K562 (cell line): ENCODE data around the gene LILRA2. TPM values are rescaled to one million over a fixed set of nuclear protein-coding genes. Genes with fewer than 3 reads are reported as not detected.
A peak's percentile ranks its signal among the peaks of the same experiment; 100 is the strongest.

Source experiments
- ATF1 ChIP-seq, 2 experiments: fragments of 450-650 bp in 1 of 2; IDR thresholded peaks; 2 replicates each; pipeline ENCODE4 v1.6.1; 2016; ENCODE audit warnings: missing compliant biosample characterization in 1 of 2, missing genetic modification characterization in 1 of 2
- FOXA3 ChIP-seq, 2 experiments: fragments of 450-650 bp in 1 of 2; sonication (generic) in 1 of 2; formaldehyde crosslinking; IDR thresholded peaks in 1 of 2; conservative IDR thresholded peaks in 1 of 2; 2 replicates each; pipeline versions ENCODE4 v1.4.0 to v1.8.0; 2020 to 2022; ENCODE audit warnings: mild to moderate bottlenecking in 2 of 2, missing genetic modification reagents in 1 of 2
- FOXM1 ChIP-seq, 2 experiments: fragments of 450-650 bp in 1 of 2; sonication (generic) in 1 of 2; formaldehyde crosslinking in 1 of 2; IDR thresholded peaks; 2 replicates each; pipeline versions ENCODE4 v1.6.1 to v1.9.0; 2017 to 2022; ENCODE audit warnings: low read depth in 2 of 2, mild to moderate bottlenecking in 2 of 2, missing genetic modification reagents in 1 of 2, moderate library complexity in 1 of 2
- HMG20A ChIP-seq: fragments of 450-650 bp; formaldehyde crosslinking; conservative IDR thresholded peaks from 2 replicates; pipeline ENCODE4 v1.4.0; 2020; ENCODE audit warnings: mild to moderate bottlenecking, mixed read lengths
- LCOR ChIP-seq: sonication (generic); formaldehyde crosslinking; IDR thresholded peaks from 2 replicates; pipeline ENCODE4 v1.8.0; 2022; ENCODE audit warnings: mild to moderate bottlenecking, missing genetic modification reagents
- MAFG ChIP-seq: fragments of 450-650 bp; conservative IDR thresholded peaks from 2 replicates; pipeline ENCODE4 v1.6.1; 2016; ENCODE audit warnings: missing genetic modification characterization, missing compliant biosample characterization
- MCM5 ChIP-seq: fragments of 450-650 bp; IDR thresholded peaks from 2 replicates; pipeline ENCODE4 v1.6.1; 2016; ENCODE audit warnings: low read depth
- PBX2 ChIP-seq, 2 experiments: IDR thresholded peaks in 1 of 2; conservative IDR thresholded peaks in 1 of 2; 2 replicates each; pipeline ENCODE4 v1.6.1; 2016; ENCODE audit warnings: low read depth in 2 of 2, mild to moderate bottlenecking in 1 of 2, missing compliant biosample characterization in 1 of 2, missing genetic modification characterization in 1 of 2, moderate library complexity in 1 of 2
- PRPF4 ChIP-seq: fragments of 200-400 bp; formaldehyde crosslinking; IDR thresholded peaks from one replicate; pipeline ENCODE4 v1.6.1; 2017; ENCODE audit warnings: low read length, low read depth, mild to moderate bottlenecking; ENCODE audit not compliant: insufficient read depth, poor library complexity, severe bottlenecking
- SLC30A9 ChIP-seq: fragments of 250-450 bp; sonication (Bioruptor Pico); IDR thresholded peaks from 2 replicates; pipeline ENCODE4 v1.8.0; 2022; ENCODE audit warnings: mild to moderate bottlenecking, moderate library complexity
- TEAD1 ChIP-seq, 2 experiments: fragments of 450-650 bp in 1 of 2; sonication (generic) in 1 of 2; formaldehyde crosslinking; IDR thresholded peaks; 2 replicates each; pipeline versions ENCODE4 v1.4.0 to v1.8.0; 2020 to 2022; ENCODE audit warnings: mild to moderate bottlenecking in 2 of 2, missing genetic modification reagents in 1 of 2
- TEAD4 ChIP-seq, 2 experiments: sonication (generic) in 1 of 2; formaldehyde crosslinking in 1 of 2; IDR thresholded peaks; 2 replicates each; pipeline versions ENCODE4 v1.6.1 to v1.8.0; 2012 to 2022; ENCODE audit warnings: borderline replicate concordance in 1 of 2, inconsistent platforms in 1 of 2, low read length in 1 of 2, mild to moderate bottlenecking in 1 of 2, missing genetic modification reagents in 1 of 2
- TFAP4 ChIP-seq: sonication (generic); formaldehyde crosslinking; IDR thresholded peaks from 2 replicates; pipeline ENCODE4 v1.8.0; 2022; ENCODE audit warnings: missing genetic modification reagents, mild to moderate bottlenecking, moderate library complexity, borderline replicate concordance
- ZFPM2 ChIP-seq: fragments of 250-450 bp; sonication (Bioruptor Pico); IDR thresholded peaks from 2 replicates; pipeline ENCODE4 v1.5.1; 2022; ENCODE audit warnings: mild to moderate bottlenecking
- ZNF263 ChIP-seq: sonication (generic); formaldehyde crosslinking; IDR thresholded peaks from 2 replicates; pipeline ENCODE4 v1.8.0; 2022; ENCODE audit warnings: mild to moderate bottlenecking, missing genetic modification reagents, borderline replicate concordance
- polyA plus RNA-seq, 8 experiments: library from polyadenylated mRNA; depleted of rRNA in 4 of 8; stranded (reverse) in 5 of 8; unstranded in 3 of 8; fragments of >200 nt; fragmentation: Nextera tagmentation in 2 of 8; fragmentation: Illumina TruSeq in 1 of 8; extraction: Ambion mirVana in 2 of 8; extraction: Trizol in 1 of 8; gene quantifications; 2 replicates each; pipeline versions ENCODE4 v1.2.1 to v1.2.3, GENCODE V29; 2011 to 2014; ENCODE audit warnings: inconsistent platforms in 1 of 8, missing spikeins in 1 of 8
- total RNA-seq, 7 experiments: library from RNA; depleted of rRNA in 6 of 7; stranded (reverse); fragments of >200 nt in 6 of 7; fragmentation: Illumina TruSeq in 2 of 7; extraction: Trizol in 2 of 7; gene quantifications; 2 replicates each; pipeline versions ENCODE4 v1.2.1 to v1.2.3, GENCODE V29; 2011 to 2021; ENCODE audit warnings: low replicate concordance in 1 of 7
- TF ChIP-seq, protein P1 (sequence below): fragments of 150-350 bp; IDR thresholded peaks from 2 replicates; pipeline ENCODE4 v1.6.1; 2014; ENCODE audit warnings: low read depth, mild to moderate bottlenecking, low read length, borderline replicate concordance
- TF ChIP-seq, protein P2 (sequence below): conservative IDR thresholded peaks from 2 replicates; pipeline ENCODE4 v1.6.1; 2011; ENCODE audit warnings: low read depth, mild to moderate bottlenecking, low read length; ENCODE audit not compliant: control insufficient read depth

The LILRA2 gene
- total and polyA plus RNA-seq, 9 of the 15 experiments (the other 6 are each of a cell fraction or from before 2014, with no cell fraction given), result 0.32 to 2.1 (median 0.96) TPM

GRCh38 chr19:54572696-54573311 lies 786 bp upstream of the LILRA2 start (continued):
- no peak for TF ChIP-seq FOXA3 (CRISPR knock-in tag; conservative IDR thresholded peaks at IDR 0.05 in 1 of 2, IDR thresholded peaks at IDR 0.05 in 1 of 2)
- no peak for TF ChIP-seq ZFPM2 (CRISPR knock-in tag)
- TF ChIP-seq ZNF263 (CRISPR knock-in tag), result no peak
- TF ChIP-seq SLC30A9 (CRISPR knock-in tag), result no peak
- no peak for TF ChIP-seq FOXM1 (IDR thresholded peaks at IDR 0.05; ENCODE audit: low read depth)
- no peak for TF ChIP-seq FOXM1 (CRISPR knock-in tag; IDR thresholded peaks at IDR 0.05; ENCODE audit: low read depth)
- TF ChIP-seq LCOR, result no peak
- TF ChIP-seq HMG20A (CRISPR knock-in tag), result no peak
- TF ChIP-seq ATF1 (CRISPR knock-in tag; IDR thresholded peaks at IDR 0.05), result no peak
- TF ChIP-seq ATF1 (tag; IDR thresholded peaks at IDR 0.05), result no peak
- TF ChIP-seq, protein P1, sequence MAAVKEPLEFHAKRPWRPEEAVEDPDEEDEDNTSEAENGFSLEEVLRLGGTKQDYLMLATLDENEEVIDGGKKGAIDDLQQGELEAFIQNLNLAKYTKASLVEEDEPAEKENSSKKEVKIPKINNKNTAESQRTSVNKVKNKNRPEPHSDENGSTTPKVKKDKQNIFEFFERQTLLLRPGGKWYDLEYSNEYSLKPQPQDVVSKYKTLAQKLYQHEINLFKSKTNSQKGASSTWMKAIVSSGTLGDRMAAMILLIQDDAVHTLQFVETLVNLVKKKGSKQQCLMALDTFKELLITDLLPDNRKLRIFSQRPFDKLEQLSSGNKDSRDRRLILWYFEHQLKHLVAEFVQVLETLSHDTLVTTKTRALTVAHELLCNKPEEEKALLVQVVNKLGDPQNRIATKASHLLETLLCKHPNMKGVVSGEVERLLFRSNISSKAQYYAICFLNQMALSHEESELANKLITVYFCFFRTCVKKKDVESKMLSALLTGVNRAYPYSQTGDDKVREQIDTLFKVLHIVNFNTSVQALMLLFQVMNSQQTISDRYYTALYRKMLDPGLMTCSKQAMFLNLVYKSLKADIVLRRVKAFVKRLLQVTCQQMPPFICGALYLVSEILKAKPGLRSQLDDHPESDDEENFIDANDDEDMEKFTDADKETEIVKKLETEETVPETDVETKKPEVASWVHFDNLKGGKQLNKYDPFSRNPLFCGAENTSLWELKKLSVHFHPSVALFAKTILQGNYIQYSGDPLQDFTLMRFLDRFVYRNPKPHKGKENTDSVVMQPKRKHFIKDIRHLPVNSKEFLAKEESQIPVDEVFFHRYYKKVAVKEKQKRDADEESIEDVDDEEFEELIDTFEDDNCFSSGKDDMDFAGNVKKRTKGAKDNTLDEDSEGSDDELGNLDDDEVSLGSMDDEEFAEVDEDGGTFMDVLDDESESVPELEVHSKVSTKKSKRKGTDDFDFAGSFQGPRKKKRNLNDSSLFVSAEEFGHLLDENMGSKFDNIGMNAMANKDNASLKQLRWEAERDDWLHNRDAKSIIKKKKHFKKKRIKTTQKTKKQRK, result no peak
- TF ChIP-seq TEAD1 (CRISPR knock-in tag; IDR thresholded peaks at IDR 0.05), result peak in 1 of 2 experiments; percentile 81; a peak in 1 of 4 replicates
- TF ChIP-seq PRPF4, result no peak
- peak; percentile 71; the same call in 1 of the 2 replicates for TF ChIP-seq TEAD4 (IDR thresholded peaks at IDR 0.05; ENCODE audit: low read length)
- TF ChIP-seq TEAD4 (CRISPR knock-in tag; IDR thresholded peaks at IDR 0.05; ENCODE audit: borderline replicate concordance), result no peak
- no peak for TF ChIP-seq PBX2 (CRISPR knock-in tag; IDR thresholded peaks at IDR 0.05; ENCODE audit: low read depth)
- no peak for TF ChIP-seq PBX2 (tag; conservative IDR thresholded peaks at IDR 0.05; ENCODE audit: low read depth)
- no peak for TF ChIP-seq MAFG (tag)
- TF ChIP-seq, protein P2, sequence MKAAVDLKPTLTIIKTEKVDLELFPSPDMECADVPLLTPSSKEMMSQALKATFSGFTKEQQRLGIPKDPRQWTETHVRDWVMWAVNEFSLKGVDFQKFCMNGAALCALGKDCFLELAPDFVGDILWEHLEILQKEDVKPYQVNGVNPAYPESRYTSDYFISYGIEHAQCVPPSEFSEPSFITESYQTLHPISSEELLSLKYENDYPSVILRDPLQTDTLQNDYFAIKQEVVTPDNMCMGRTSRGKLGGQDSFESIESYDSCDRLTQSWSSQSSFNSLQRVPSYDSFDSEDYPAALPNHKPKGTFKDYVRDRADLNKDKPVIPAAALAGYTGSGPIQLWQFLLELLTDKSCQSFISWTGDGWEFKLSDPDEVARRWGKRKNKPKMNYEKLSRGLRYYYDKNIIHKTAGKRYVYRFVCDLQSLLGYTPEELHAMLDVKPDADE, result no peak
- TF ChIP-seq TFAP4 (CRISPR knock-in tag), result no peak
- no peak for TF ChIP-seq MCM5
